H9 (cell line): ENCODE data around the gene PLA2G2C. TPM values are rescaled to one million over a fixed set of nuclear protein-coding genes. Genes with fewer than 3 reads are reported as not detected.

ENCODE experiments used
- DNase-seq: peaks from one replicate; pipeline ENCODE4 v3.0.0-alpha.2; 2017
- H2AFZ ChIP-seq: one replicate; pipeline ENCODE4 v1.6.1; 2013; ENCODE audit warnings: mild to moderate bottlenecking, low read length, control low read depth, moderate library complexity
- H2AK5ac ChIP-seq: 2 replicates; pipeline ENCODE4 v1.6.1; 2013; ENCODE audit warnings: low read length, control low read depth, mixed read lengths; ENCODE audit not compliant: insufficient read length
- H2BK120ac ChIP-seq: one replicate; pipeline ENCODE4 v1.6.1; 2013; ENCODE audit warnings: low read depth, mild to moderate bottlenecking, low read length, control low read depth, inconsistent platforms; ENCODE audit not compliant: poor library complexity, severe bottlenecking
- H2BK12ac ChIP-seq: 2 replicates; pipeline ENCODE4 v1.6.1; 2013; ENCODE audit warnings: low read length, control low read depth, mixed read lengths, low read depth; ENCODE audit not compliant: insufficient read length
- H2BK15ac ChIP-seq: 2 replicates; pipeline ENCODE4 v1.6.1; 2013; ENCODE audit warnings: low read depth, low read length, control low read depth
- H2BK20ac ChIP-seq: one replicate; pipeline ENCODE4 v1.6.1; 2013; ENCODE audit warnings: low read depth, mild to moderate bottlenecking, low read length, control low read depth, inconsistent platforms; ENCODE audit not compliant: poor library complexity, severe bottlenecking
- H2BK5ac ChIP-seq: 2 replicates; pipeline ENCODE4 v1.6.1; 2013; ENCODE audit warnings: low read length, control low read depth, mixed read lengths; ENCODE audit not compliant: insufficient read length
- H3K14ac ChIP-seq: 2 replicates; pipeline ENCODE4 v1.6.1; 2013; ENCODE audit warnings: low read length, control low read depth; ENCODE audit not compliant: insufficient read depth
- H3K18ac ChIP-seq: 2 replicates; pipeline ENCODE4 v1.6.1; 2013; ENCODE audit warnings: low read depth, mild to moderate bottlenecking, mixed read lengths, low read length, control low read depth; ENCODE audit not compliant: insufficient read length
- H3K23ac ChIP-seq: 2 replicates; pipeline ENCODE4 v1.6.1; 2013; ENCODE audit warnings: low read length, control low read depth, mixed read lengths, low read depth; ENCODE audit not compliant: insufficient read length
- H3K23me2 ChIP-seq: 2 replicates; pipeline ENCODE4 v1.6.1; 2013; ENCODE audit warnings: low read depth, mild to moderate bottlenecking, mixed read lengths, low read length, control low read depth; ENCODE audit not compliant: insufficient read length, poor library complexity, severe bottlenecking
- H3K27ac ChIP-seq: 2 replicates; pipeline ENCODE4 v1.5.1; 2013; ENCODE audit warnings: low read length, control low read depth, mixed read lengths, low read depth; ENCODE audit not compliant: insufficient read length
- H3K27me3 ChIP-seq: 2 replicates; pipeline ENCODE4 v1.6.1; 2013; ENCODE audit warnings: low read length, control low read depth, inconsistent platforms; ENCODE audit not compliant: insufficient read depth
- H3K4ac ChIP-seq: 2 replicates; pipeline ENCODE4 v1.6.1; 2013; ENCODE audit warnings: low read depth, mild to moderate bottlenecking, control low read depth, inconsistent platforms, low read length, moderate library complexity
- H3K4me1 ChIP-seq: 2 replicates; pipeline ENCODE4 v1.6.1; 2013; ENCODE audit warnings: low read length, control low read depth, inconsistent platforms; ENCODE audit not compliant: insufficient read depth
- H3K4me2 ChIP-seq: 2 replicates; pipeline ENCODE4 v1.6.1; 2013; ENCODE audit warnings: low read length, control low read depth, mixed read lengths; ENCODE audit not compliant: insufficient read length, insufficient read depth
- H3K56ac ChIP-seq: 2 replicates; pipeline ENCODE4 v1.6.1; 2013; ENCODE audit warnings: low read depth, mild to moderate bottlenecking, mixed read lengths, low read length, control low read depth; ENCODE audit not compliant: insufficient read length
- H3K79me1 ChIP-seq: 2 replicates; pipeline ENCODE4 v1.6.1; 2013; ENCODE audit warnings: low read depth, mild to moderate bottlenecking, moderate library complexity, low read length, control low read depth, inconsistent platforms; ENCODE audit not compliant: insufficient read depth, poor library complexity, severe bottlenecking
- H3K79me2 ChIP-seq: 2 replicates; pipeline ENCODE4 v1.6.1; 2013; ENCODE audit warnings: low read length, control low read depth, inconsistent platforms; ENCODE audit not compliant: insufficient read depth
- H3K9ac ChIP-seq: 2 replicates; pipeline ENCODE4 v1.6.1; 2013; ENCODE audit warnings: low read length, control low read depth, mixed read lengths; ENCODE audit not compliant: insufficient read length; ENCODE audit errors: extremely low read depth
- H3K9me3 ChIP-seq: one replicate; pipeline ENCODE4 v1.6.1; 2013; ENCODE audit warnings: low read depth, low read length, inconsistent platforms; ENCODE audit not compliant: control insufficient read depth
- H3T11ph ChIP-seq: one replicate; pipeline ENCODE4 v1.6.1; 2013; ENCODE audit warnings: mild to moderate bottlenecking, low read length, control low read depth, inconsistent platforms
- H4K20me1 ChIP-seq: one replicate; pipeline ENCODE4 v1.6.1; 2013; ENCODE audit not compliant: control insufficient read depth, insufficient read length, insufficient read depth
- H4K5ac ChIP-seq: 2 replicates; pipeline ENCODE4 v1.6.1; 2013; ENCODE audit warnings: low read depth, mild to moderate bottlenecking, mixed read lengths, low read length, control low read depth; ENCODE audit not compliant: insufficient read length
- H4K8ac ChIP-seq: replicated peaks from 2 replicates; pipeline ENCODE4 v1.6.1; 2013; ENCODE audit warnings: low read length, control low read depth, mixed read lengths, low read depth; ENCODE audit not compliant: insufficient read length
- H4K91ac ChIP-seq: 2 replicates; pipeline ENCODE4 v1.6.1; 2013; ENCODE audit warnings: low read depth, mild to moderate bottlenecking, moderate library complexity, mixed read lengths, low read length, control low read depth; ENCODE audit not compliant: insufficient read length
- H3K27ac Mint-ChIP-seq, 3 experiments: 2 replicates in 2 of 3; 3 replicates in 1 of 3; pipeline ENCODE4 v1.8.0; 2020 to 2021; ENCODE audit warnings: mixed read lengths in 3 of 3, mild to moderate bottlenecking in 1 of 3, moderate library complexity in 1 of 3
- H3K27me3 Mint-ChIP-seq: 2 replicates; pipeline ENCODE4 v1.8.0; 2021; ENCODE audit warnings: low read depth, mild to moderate bottlenecking, moderate library complexity, mixed read lengths
- H3K36me3 Mint-ChIP-seq, 3 experiments: 2 replicates in 2 of 3; 3 replicates in 1 of 3; pipeline ENCODE4 v1.8.0; 2020 to 2021; ENCODE audit warnings: low read depth in 3 of 3, mixed read lengths in 3 of 3; ENCODE audit not compliant: insufficient read depth in 1 of 3
- H3K4me1 Mint-ChIP-seq, 2 experiments: 2 replicates each; pipeline ENCODE4 v1.8.0; 2020; ENCODE audit warnings: mixed read lengths in 2 of 2
- H3K4me3 Mint-ChIP-seq, 2 experiments: 2 replicates in 1 of 2; 3 replicates in 1 of 2; pipeline ENCODE4 v1.8.0; 2020 to 2021; ENCODE audit warnings: mild to moderate bottlenecking in 2 of 2, mixed read lengths in 2 of 2, moderate library complexity in 1 of 2
- H3K9me3 Mint-ChIP-seq, 2 experiments: 2 replicates in 1 of 2; 3 replicates in 1 of 2; pipeline ENCODE4 v1.8.0; 2020; ENCODE audit warnings: mild to moderate bottlenecking in 2 of 2, mixed read lengths in 2 of 2, moderate library complexity in 1 of 2
- WGBS: extraction: QIAGEN DNeasy Blood & Tissue Kit; methylation state at CpG from one replicate; pipeline ENCODE4 v1.1.7; 2013; ENCODE audit warnings: missing lambda C conversion rate, low lambda C conversion rate, mixed read lengths; ENCODE audit not compliant: insufficient read length; ENCODE audit errors: extremely low coverage; 5-methylcytosine and 5-hydroxymethylcytosine counted together
- total RNA-seq: library from RNA; stranded (reverse); gene quantifications from 2 replicates; pipeline ENCODE4 v1.2.1, GENCODE V29; 2021
- TF ChIP-seq, protein P1 (sequence below): fragments of 200-600 bp; sonication (generic); conservative IDR thresholded peaks from 3 replicates; pipeline ENCODE4 v1.8.0; 2021; ENCODE audit warnings: antibody characterized with exemption, mild to moderate bottlenecking

The PLA2G2C gene
- total RNA-seq, 1 experiment from 2014 or later = not detected

DNA sequence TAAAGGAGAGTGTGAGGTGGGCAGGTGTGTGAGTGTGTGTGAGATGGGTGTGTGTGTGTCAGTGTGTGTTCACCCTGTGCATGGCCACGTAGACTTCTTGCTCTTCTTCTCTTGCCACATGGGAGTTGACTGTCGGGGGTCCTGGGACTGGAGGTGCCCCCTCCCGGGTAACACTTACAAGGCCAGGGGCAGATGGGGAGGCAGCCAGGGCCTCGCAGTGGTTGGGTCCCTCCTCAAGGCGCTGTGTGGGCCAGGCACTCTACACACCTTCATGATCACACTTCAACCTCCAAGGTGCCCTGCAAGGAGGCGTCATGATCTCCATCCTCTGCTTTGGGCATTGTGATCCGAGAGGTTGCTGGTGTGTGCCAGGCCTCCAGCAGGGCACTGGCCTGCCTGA, 44.9 kb downstream of the PLA2G2C start:
- Histone ChIP-seq H2BK120ac (no peak overlapping the region), H3K27ac (no peak overlapping the region), H2BK12ac (no peak overlapping the region), H3T11ph (no peak overlapping the region), H3K23ac (no peak overlapping the region), H3K4me1 (no peaks in the 10 kb centered on the region), H4K8ac (no peak overlapping the region), H2BK15ac (no peak overlapping the region), H3K9me3 (no peaks in the 10 kb centered on the region), H3K79me1 (no peaks in the 10 kb centered on the region), H3K4me2 (no peak overlapping the region), H4K5ac (no peak overlapping the region), H3K9ac (no peak overlapping the region), H2BK5ac (no peak overlapping the region), H2AFZ (no peak overlapping the region), H2AK5ac (no peak overlapping the region), H3K23me2 (no peaks in the 10 kb centered on the region), H3K56ac (no peak overlapping the region), H3K27me3 (no peaks in the 10 kb centered on the region), H2BK20ac (no peak overlapping the region), H4K91ac (no peak overlapping the region), H4K20me1 (no peaks in the 10 kb centered on the region), H3K4ac (no peak overlapping the region), H3K14ac (no peak overlapping the region), H3K79me2 (no peaks in the 10 kb centered on the region), H3K18ac (no peak overlapping the region)
- Mint-ChIP-seq H3K36me3 (no peaks in the 10 kb centered on the region), H3K4me1 (peaks cover 0 to 7% of the 10 kb centered on the region in 2 experiments; a peak in 1 of 4 replicates), H3K9me3 (no peaks in the 10 kb centered on the region; a peak in 1 of 5 replicates), H3K27me3 (peaks cover 2% of the 10 kb centered on the region), H3K4me3 (no peak overlapping the region), H3K27ac (no peak overlapping the region)
- TF ChIP-seq, protein P1, sequence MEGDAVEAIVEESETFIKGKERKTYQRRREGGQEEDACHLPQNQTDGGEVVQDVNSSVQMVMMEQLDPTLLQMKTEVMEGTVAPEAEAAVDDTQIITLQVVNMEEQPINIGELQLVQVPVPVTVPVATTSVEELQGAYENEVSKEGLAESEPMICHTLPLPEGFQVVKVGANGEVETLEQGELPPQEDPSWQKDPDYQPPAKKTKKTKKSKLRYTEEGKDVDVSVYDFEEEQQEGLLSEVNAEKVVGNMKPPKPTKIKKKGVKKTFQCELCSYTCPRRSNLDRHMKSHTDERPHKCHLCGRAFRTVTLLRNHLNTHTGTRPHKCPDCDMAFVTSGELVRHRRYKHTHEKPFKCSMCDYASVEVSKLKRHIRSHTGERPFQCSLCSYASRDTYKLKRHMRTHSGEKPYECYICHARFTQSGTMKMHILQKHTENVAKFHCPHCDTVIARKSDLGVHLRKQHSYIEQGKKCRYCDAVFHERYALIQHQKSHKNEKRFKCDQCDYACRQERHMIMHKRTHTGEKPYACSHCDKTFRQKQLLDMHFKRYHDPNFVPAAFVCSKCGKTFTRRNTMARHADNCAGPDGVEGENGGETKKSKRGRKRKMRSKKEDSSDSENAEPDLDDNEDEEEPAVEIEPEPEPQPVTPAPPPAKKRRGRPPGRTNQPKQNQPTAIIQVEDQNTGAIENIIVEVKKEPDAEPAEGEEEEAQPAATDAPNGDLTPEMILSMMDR = no peak
- no CpG with 5 or more reads among the region's 7 CpGs for WGBS
- peak; percentile 19 for DNase-seq
